ENCODE data around the gene CNOT6.

The CNOT6 gene

GRCh38 chr5:180625125-180625790 lies 131.1 kb downstream of the CNOT6 start:
- DNase-seq: no peak

GRCh38 chr5:180625791-180626660 lies 131.8 kb downstream of the CNOT6 start:
- no peak for DNase-seq

GRCh38 chr5:180626661-180627385 lies 132.6 kb downstream of the CNOT6 start:
- DNase-seq: no peak

DNA sequence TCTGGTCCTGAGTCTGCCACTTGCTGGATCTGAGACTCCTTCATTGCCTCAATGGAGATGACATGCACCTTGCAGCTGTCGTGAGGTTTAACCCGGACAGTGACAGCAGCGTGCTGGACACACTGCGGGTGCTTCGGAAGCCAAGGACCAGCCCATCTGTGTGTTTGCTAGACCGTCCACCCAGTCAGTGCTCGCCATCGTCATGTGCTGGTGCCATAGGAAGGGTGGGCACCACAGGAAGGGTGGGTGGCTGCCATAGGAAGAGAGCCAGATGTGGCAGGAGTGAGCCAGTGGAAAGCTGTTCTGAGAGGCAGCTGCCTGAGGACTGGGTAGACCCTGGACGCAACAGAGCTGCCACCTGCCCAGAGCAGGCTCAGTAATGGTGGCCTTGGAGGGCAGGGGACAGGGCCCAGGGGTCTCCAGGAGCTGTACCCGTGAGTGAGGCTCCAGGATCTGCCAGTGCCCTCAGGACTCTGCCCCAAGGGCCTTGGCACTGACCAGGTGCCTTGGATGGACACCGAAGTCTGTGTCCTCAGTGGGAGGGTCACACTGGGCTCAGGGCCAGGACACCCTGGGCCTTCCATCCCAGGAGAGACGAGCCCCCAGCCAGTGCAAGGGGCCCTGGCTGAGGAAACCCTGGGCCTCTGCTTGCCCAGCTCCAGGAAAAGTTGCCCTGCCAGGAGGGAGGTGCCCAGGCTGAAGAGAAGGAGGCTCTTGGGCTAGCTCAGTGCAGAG lies 133.4 kb downstream of the CNOT6 start:
- no peak for DNase-seq

Measured in NCI-H524 treated with DMSO at 0.1 percent for 48 hours (cell line).